ENCODE measurements around the gene RAG2. TPM values are rescaled to one million over a fixed set of nuclear protein-coding genes. Genes with fewer than 3 reads are reported as not detected.

RAG2 gene
- not detected for total RNA-seq

DNA sequence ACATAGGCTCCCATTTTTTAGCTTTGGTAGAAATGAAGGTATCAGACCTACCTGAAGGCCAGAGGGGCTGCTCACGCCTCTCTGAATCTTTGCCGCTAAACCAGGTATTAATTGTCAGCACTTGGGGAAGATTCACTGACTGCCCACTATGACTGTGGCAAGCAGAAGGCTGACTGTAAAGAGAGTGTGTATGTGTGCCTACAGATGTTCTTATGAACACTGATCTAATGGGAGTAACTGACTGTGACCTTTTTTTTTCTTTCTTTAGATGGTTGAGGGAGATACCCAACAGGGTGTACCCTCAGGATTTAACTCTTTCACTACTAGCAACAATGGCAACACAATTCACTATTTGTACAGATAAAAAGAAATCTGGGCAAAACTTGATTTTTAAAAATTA is at the start of gene RAG2:
RAG2 (minus strand) TSS at position 186 of the 400 bp plus-strand sequence. CDS start 4,068 bp downstream, outside the sequence.
- DNase-seq (ENCODE audit: low spot score) (no peak), ATAC-seq (no peak)

DNA sequence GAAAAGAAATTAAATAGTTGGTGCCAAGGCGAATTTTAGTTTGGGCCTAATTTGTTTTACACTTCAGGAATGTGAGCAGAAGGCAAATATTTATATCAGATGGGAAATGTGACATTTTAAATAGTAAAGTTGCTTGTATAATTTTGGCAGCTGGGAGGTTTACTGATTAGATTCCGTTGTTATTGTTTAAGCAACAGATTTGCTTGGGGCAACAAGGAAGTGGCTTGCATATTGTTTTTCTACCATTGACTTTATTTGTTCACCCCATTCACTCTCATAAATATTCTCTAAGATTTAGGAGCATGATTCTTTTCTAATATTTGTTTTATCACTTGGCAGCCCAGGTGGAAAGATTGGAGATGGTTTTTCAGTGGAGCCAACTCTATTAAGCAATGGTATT is 40.5 kb upstream of the RAG2 start:
- ATAC-seq (peak; percentile 38), DNase-seq (ENCODE audit: low spot score) (no peak)

DNA sequence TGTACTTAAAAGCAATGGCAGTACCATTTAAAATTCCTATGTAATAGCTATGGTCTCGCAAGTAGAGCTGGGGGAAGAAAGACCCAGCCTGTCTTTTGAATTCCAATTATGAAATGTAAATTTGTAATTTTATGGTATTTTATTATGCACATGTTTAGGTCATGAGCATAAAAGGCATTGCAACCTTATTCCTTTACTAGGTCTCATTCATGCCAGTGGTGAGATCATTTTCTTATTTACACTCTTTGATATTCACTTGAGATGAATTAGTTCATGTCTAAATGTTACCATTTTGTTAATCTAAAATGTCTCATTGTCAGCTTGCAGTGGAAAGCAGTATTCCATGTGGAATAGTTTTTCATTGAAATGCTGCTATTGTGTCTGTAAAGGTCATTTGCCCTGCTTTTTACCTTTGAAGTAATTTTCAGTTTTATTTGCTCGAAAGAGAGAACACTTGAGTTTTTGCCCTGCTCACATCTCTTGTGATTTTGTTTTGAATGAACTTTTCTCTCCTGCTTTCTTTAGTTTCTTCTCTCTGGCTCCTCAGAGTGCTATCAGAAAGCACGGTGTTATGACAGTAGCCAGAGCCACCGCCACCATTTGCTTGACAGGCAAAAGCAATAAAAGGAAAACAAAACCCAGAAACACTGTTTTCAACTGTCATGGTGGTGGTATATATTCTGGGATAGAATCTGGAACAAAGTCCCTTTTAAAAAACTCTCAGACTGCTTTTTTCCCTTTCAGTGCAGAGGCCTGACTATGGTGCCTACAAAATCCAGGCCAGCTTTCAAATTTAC is 37.2 kb upstream of the RAG2 start:
- no peak for DNase-seq (ENCODE audit: low spot score)
- no peak for ATAC-seq

DNA sequence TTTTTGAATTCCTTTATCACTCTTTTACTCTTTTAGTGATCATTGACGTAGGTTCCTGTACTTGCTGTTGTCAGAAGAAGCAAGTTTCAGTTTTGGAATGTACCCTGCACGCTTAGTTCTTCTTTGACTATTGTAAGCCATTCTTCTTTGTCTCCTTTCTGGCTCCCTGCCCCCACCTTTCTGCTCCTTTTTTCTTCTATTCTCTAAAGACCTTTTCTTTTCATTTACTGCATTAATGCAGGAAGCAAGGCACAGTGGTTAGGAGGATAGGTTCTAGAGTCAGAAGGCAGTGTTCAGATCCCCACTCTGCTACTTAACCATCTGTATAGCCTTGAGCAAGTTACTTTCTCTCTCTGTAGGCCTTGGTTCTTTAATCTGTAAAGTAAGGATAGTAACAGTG is 33.7 kb upstream of the RAG2 start:
- ATAC-seq (no peak), DNase-seq (ENCODE audit: low spot score) (no peak)

DNA sequence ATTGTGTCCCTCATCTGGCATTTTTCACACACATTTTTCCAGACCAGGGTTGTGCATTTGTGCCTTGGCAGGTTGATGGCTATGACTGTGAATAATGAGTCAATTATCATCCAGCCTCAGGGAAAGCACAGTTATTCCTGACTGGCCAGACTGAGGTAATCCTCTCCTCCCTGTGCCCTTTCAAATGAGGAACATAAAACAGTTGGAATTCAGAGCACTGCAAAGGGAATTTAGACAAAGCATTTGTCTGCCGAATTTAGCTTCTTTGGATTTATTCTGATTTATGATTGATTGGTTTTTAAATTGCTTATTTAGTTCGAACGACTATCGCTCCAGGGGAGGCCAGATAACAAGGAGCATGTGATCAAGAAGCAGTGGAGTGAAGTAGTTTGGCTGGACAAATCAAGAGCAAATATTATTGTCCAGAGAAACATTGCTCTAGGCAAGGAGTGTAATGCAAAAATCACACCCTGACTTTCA is 30.8 kb upstream of the RAG2 start:
- no peak for DNase-seq (ENCODE audit: low spot score)
- no peak for ATAC-seq

DNA sequence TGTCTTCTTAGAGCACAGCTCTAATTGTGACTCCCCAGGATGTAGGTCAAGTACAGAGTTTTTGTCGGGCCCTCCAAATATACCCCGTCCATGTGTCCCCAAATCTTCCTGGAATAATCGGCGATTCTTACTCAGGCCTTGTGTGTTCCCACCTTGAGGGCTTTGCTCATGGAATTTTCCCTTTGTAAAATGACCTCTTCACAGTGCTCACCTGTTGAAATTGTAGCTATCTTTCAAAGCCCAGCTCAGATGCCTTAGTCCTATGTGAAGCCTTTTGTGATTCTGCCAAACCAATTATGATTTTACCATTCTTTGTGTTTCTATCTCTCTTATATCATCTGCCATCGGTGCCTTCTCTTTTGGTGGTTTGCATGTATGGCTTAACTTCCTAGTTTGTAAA is 30.1 kb upstream of the RAG2 start:
- ATAC-seq (no peak), DNase-seq (ENCODE audit: low spot score) (no peak)

DNA sequence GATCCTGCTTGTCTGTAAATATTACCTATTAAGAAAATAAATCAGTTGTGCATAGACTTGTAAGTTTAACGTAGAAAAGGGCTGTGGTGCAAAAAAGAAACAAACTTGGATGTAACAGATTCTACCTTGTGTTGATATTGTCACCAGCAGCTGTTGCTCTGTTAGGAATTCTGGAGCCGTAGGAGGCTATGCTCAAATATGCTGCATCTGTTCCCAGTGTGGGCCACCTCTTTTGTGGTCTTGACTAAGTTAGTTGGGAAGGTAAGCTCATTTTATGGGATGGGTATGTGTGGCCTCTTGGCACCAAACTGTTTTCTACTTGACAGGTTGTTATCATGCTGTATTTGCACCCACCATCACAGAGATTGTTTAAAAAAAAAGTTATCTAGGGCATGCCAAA is 29.4 kb upstream of the RAG2 start:
- ATAC-seq (no peak), DNase-seq (ENCODE audit: low spot score) (no peak)

DNA sequence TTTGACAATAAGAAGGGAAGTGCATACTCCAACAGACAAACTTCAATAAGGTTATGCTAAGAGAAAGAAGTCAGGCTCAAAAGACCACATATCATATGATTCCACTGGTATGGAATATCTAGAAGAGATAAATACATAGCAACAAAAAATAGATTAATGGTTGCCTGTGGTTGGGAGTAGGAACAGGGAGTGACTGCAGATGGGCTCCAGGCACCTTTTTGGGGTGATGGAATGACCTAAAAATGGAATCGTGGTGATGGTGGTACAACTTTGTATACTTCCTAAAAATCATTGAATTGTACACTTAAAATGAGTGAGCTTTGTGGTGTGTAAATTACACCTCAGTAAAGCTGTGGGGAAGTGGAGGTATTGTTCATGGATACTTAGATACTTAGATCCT is 29.0 kb upstream of the RAG2 start:
- DNase-seq (ENCODE audit: low spot score), result no peak
- no peak for ATAC-seq

DNA sequence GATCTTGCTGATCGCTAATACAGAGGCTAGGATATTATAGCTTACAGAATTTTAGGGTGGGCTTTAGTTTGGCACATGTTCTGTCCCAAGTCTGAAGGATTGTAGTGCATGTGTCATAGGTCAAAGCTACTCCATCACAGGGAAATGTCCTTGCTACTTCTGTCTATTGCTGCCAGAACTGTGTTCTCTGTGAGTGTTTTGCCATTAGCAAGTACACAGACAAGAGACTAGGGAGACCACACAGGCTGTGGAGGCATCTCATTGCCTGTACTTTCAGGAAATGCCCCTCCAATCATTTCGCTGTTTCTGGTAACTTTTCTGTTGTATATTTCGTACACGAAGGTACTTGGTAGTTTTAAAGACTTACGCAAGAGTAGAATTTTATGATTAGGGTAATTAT is 25.5 kb upstream of the RAG2 start:
- ATAC-seq (no peak), DNase-seq (ENCODE audit: low spot score) (no peak)

DNA sequence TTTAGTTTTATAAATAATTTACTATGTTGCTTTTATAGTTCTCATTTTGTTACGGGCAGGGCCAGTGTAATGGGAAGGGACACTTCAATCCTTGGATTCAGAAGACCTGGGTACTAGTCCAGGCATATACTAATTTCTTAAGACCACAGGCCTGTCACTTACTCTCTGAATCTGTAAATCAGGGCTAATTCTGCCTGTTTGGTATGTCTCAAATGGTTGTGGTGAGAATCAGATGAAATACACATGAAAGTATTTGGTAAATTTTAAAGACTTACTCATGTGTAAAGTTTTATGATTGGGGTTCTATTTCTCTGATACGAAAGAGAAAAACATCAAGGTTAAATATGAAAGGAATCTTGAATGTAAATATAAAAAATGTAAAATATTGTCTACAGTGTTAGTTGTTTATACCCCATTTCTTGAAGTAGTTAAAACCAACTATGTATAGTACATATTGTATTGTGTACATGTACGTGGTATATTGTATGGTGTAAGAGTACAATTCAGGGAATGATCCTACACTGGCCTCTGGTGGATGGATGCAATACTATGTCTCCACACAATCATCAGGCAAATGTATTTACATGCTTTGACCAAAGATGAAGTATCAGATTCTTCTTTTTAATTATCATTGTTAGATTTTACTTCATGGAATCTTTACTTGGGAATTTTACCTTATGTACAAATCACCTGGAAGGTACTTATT is 24.5 kb upstream of the RAG2 start:
- ATAC-seq, result peak; percentile 68
- DNase-seq (ENCODE audit: low spot score), result no peak

DNA sequence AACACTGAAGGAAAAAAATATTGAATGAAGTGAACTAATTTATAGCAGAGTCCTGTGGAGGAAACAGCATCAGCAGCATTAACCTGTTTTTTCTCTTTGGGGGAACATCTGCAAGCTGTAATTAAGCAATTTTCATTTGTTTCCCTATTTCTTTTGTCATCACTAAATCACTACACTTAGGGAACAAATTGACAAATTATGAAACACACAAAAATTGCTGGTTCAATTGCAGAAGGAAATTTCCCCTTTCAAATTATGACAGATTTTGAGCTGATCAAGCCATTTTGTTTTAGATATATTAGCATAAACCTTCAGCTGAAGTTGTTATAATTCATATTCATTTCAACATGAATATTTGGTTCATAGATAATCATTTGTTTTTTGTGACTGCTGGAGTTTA is 22.2 kb upstream of the RAG2 start:
- ATAC-seq (no peak), DNase-seq (ENCODE audit: low spot score) (no peak)

DNA sequence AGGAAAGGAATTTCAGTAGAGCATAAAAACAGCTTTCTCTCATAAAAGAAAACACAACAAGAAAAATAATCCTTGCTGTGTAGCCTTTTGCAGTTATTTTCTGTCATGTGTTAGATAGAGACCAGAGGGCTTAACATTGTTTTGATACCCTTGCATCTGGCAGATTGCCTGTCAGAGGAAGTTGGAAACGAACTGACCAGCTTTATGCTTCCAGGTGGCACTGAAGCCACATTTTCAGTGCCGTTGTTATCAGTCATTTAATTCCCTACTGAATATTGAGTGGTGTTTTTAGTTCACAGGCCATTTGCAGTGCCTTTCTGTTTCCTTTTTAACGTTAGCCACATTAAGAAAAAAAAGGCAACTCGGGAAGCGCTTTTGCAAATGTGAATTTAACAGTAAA is 21.5 kb upstream of the RAG2 start:
- DNase-seq (ENCODE audit: low spot score), result no peak
- no peak for ATAC-seq

DNA sequence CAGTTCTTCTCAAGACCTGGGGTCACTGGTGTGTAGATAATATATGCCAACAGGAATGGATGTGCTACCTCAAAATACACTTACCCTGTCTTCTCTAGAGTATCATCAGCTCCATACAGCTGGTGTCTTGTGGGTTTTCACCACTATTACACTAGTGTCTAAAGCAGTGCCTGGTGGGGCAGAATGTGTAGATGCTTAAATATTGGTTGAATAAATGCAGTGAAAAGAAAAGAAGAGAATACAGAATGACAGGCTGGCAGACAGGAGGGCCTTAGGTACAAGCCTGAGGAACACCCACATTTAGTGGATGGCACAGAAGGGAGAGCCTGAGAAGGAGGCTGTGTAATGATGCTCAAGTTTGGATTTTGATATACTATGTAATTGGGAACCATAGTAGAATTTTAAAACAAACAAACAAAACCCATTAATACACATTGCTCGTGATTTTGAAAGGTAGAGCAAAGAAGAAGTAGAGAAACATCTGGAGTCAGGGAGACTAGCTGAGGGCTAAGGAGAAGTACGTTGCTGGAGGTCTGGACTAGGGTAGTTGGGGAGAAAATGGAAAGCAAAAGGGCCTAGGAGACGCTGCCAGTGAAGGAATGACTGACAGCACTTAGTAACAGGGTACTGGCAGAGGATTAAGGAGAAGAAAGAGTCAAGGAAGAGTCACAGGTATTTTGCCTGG is 20.5 kb upstream of the RAG2 start:
- ATAC-seq, result no peak
- no peak for DNase-seq (ENCODE audit: low spot score)

DNA sequence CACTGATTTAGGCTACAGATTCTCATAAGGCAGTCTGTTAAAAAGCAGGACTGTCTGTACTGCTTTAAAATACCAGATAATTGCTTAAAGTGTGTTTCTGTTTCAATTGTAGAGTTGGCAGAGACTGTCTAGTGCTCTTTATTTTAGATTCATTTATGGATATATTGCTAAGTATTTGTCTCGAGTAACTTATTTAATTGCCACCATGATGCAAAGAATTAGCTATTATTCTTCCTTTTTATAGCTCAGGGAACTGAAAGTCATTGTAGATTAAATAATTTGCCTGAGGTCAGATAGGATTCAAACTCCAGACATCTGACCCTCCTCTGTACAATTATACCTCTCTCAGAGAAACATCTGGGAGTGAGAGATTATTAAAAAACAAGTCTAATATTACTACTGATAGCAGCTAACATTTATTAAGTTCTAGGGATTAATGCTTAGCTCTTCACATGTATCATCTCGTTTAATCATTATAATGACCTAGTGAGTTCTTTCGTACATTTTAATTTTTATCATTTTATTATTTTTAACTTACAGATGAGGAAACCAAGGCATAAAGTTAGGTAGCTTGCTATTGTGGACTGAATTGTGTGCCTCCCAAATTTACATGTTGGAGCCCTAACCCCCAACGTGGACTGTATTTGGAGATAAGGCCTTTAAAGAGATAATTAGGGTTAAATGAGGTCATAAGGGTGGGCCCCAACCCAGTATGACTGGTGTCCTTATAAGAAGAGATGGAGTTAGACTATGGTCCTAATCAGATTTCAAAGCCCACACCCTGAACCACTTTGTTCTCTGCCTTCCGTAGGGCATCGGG is 19.7 kb upstream of the RAG2 start:
- no peak for ATAC-seq

DNA sequence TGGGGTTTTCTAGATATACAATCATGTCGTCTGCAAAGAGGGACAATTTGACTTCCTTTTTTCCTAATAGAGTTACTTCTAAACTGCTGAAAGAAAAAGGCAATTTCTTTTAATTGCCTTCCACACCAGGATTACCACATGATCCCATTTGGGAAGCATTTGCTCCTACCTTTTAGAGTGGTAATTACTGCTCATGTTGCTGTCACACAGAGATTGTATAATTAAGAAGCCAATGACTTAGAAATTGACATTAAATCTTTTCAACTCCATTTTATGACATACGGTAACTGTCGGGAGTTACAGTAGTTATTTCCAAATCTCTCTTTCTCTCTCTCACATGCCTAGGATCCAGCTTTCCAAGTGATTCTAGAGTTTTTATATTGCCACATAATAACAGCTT is 17.8 kb upstream of the RAG2 start:
- ATAC-seq, result no peak

More for the DNA sequence above, 19.7 kb upstream of the RAG2 start:
- no peak for DNase-seq (ENCODE audit: low spot score)

DNA sequence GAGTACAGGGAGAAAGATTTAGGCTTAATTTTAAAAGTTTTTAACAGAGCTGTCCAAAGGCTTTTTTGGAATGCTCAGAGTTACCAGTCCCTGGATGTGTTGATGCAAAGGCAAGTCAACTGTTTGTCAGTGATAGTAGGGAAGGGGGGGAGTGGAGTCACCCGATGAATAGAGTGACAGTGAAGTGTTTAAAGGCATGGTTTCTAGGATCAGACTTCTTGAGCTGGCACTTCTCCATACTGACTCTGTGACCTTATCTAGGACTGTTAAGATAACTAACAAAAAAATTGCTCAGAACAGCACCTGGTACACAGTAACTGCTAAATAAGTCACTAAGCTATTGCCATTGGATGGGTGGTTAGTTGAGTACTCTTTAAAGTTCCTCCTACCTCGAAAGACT is 11.3 kb upstream of the RAG2 start:
- ATAC-seq, result no peak
- no peak for DNase-seq (ENCODE audit: low spot score)

More for the DNA sequence above, 17.8 kb upstream of the RAG2 start:
- no peak for DNase-seq (ENCODE audit: low spot score)

DNA sequence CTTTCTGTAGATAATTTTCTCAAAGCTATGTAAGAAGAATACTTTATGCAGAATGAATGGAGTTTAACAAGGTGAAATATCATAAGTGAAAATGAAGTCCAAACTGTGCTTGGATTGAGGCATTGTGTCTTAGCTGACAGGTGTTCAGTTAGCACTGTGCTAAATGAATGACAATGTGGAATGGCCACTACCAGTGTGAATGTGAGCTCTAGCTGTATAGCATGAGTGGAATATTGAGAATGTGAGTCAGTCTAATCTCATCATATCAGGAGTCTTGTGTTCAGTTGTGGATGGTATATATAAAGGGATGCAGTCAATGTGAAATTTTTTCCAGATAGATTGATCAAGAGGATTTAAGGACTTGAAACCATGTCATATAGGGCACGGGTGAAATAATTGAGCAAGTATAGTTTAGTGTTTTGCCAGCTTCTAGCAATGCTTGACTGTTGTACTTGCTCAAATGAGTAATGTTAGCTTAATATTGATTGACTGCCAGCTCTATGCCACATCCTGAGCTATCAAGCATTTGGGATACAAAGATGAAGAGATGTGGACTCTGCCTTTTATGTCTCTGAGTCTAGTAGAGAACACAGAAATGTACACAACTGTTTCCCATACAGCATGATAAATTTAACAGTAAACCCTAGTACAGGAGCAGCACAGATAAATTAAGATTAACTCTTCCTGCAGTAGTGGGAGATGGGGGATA is 10.6 kb upstream of the RAG2 start:
- ATAC-seq (peak; percentile 48), DNase-seq (ENCODE audit: low spot score) (no peak)

DNA sequence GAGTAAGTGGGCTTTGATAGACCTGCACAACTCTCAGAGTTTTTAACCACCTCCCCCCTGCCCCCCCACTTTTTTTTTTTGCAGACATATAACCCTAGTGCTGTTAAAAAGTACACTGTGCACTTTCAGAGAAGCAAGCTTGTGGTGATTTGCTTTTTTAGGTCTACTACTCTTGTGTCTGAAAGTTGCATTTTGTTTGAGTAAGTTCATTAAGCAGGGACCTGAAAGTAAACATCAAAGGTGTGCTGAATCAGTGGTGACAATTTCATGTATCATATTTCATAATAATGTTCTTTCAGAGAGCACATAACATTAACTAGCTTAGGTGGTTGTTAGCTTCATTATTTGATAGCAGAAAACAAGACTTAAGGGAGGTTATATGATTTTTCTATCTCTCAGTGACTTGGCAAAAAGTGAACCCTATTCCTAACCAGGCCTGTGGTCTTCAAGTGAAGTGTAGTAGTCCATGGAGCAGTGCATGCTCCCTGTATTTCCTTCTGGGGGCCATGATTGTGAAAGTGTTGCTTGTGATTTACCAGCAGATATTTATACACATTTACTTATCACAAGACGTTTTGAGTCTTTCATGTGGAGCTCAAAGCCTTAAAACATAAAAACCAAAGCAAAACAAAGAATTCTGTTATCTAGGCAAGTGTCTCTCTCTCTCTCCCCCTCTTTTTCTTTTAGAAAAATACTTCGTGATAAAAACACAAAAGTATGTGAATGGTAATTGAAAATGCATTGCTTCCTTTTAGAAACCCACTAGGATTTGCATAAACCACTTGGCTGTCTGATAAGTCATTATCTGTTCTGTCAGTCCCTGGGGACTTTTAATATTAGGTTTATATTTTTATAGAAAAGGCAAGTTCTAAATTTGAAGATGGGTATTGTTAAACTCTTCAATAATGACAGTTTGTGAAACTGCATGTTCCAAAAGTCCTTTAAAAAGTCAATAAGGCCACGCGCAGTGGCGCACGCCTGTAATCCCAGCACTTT is 7.5 kb upstream of the RAG2 start:
- DNase-seq (ENCODE audit: low spot score) (no peak), ATAC-seq (no peak)

DNA sequence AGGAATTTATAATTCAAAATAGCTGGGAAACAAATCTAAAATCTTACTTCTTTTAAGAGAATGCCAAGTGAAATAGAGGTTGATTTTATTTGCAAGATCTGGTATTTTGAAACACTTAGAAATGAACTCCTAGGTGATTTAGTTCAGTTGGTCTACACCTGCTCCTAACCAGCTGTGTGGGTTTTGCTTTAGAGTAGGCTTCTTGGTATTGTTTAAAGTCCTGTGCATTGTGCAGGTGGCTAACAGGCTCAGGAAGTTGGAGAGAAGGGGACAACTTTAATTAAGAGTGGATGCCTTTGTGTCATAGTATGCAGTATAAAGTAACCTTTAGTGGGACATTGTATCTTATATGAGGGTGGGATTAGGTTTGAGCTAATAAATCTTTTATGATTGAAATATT is 4.1 kb upstream of the RAG2 start:
- no peak for DNase-seq (ENCODE audit: low spot score)
- no peak for ATAC-seq

Data from left lobe of liver (tissue), 2 donors.